MM.1S (cell line): ENCODE measurements around the gene MIGA1.

Experiments used
- EZH2phosphoT487 ChIP-seq: fragments of 300-600 bp; sonication (generic); IDR thresholded peaks from 2 replicates; pipeline ENCODE4 v1.6.1; 2018; ENCODE audit warnings: antibody characterized with exemption, low read length
- TF ChIP-seq, protein P1 (sequence below): fragments of 300-600 bp; sonication (generic); IDR thresholded peaks from 2 replicates; pipeline ENCODE4 v1.5.1; 2016; ENCODE audit warnings: antibody characterized with exemption, low read length, mixed read lengths

DNA sequence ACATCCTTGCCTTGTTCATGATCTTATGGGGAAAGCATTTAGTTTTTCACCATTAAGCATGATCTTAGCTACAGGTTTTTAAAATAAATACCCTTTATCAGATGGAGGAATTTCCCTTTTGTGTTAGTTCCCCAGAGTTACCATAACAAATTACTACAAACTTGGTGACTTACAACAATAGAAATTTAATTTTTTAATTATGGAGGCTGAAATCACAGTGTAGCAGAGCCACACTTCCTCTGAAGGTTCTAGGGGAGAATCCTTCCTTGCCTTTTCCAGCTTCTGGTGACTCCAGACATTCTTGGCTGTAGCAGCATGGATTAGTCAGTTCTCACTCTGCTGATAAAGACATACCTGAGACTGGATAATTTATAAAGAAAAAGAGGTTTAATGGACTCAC, 18.5 kb downstream of the MIGA1 start:
- TF ChIP-seq, protein P1, sequence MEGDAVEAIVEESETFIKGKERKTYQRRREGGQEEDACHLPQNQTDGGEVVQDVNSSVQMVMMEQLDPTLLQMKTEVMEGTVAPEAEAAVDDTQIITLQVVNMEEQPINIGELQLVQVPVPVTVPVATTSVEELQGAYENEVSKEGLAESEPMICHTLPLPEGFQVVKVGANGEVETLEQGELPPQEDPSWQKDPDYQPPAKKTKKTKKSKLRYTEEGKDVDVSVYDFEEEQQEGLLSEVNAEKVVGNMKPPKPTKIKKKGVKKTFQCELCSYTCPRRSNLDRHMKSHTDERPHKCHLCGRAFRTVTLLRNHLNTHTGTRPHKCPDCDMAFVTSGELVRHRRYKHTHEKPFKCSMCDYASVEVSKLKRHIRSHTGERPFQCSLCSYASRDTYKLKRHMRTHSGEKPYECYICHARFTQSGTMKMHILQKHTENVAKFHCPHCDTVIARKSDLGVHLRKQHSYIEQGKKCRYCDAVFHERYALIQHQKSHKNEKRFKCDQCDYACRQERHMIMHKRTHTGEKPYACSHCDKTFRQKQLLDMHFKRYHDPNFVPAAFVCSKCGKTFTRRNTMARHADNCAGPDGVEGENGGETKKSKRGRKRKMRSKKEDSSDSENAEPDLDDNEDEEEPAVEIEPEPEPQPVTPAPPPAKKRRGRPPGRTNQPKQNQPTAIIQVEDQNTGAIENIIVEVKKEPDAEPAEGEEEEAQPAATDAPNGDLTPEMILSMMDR: no peak
- TF ChIP-seq EZH2phosphoT487: no peak
